Measurements from ENCODE around the gene YLPM1. TPM values are rescaled to one million over a fixed set of nuclear protein-coding genes. Genes with fewer than 3 reads are reported as not detected.

YLPM1 gene
- total and polyA plus RNA-seq, 10 of the 15 experiments (the other 5 are each of a cell fraction or from before 2014, with no cell fraction given), result 11.1 to 48.2 (median 18.0) TPM

DNA sequence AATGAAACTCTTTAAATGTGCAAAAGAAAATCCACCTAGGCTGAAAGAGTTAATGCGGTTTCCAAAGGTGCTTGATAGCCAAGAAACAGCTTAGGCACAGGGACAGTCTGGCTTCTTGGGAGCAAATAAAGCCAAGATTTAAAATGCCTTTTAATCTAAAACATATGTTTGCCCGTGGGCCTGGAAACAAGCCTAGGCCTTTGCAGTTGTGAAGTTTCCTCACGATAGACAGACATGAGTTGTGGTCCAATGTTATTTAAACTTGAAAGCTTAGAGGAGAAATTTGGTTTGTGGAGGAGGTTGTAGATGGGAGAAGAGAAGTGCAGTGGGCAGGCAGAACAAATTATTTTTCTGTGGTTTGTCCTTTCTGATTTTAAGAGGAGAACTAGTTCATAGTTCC, 83.1 kb downstream of the YLPM1 start:
- no peak overlapping the region for H3K4me2 ChIP-seq (ENCODE audit: control insufficient read depth, insufficient read depth)
- no TSS peak for BruUV-seq (replicated peaks)

More for the DNA sequence above, 83.1 kb downstream of the YLPM1 start:
- Histone ChIP-seq H3K27me3 (replicated peaks in 1 of 2; ENCODE audit: control insufficient read depth in 2 of 2, insufficient read depth in 2 of 2, low read length in 1 of 2) (no peaks in the 10 kb centered on the region), H3K4me3 (no peak overlapping the region), H3K27ac (ENCODE audit: control insufficient read depth, insufficient read depth) (no peak overlapping the region), H3K4me1 (ENCODE audit: control insufficient read depth, insufficient read depth, low read length) (peaks cover 6% of the 10 kb centered on the region), H3K9me3 (replicated peaks; ENCODE audit: control insufficient read depth, insufficient read depth, low read length) (no peaks in the 10 kb centered on the region), H2AFZ (ENCODE audit: control insufficient read depth, low read depth, low read length) (no peak overlapping the region), H4K20me1 (ENCODE audit: control insufficient read depth, insufficient read depth) (no peaks in the 10 kb centered on the region), H3K9ac (ENCODE audit: control insufficient read depth, insufficient read depth, low read length) (no peak overlapping the region), H3K36me3 (ENCODE audit: control insufficient read depth in 2 of 2, insufficient read depth in 2 of 2, low read length in 1 of 2) (no peaks in the 10 kb centered on the region; a peak in 1 of 4 replicates), H3K79me2 (ENCODE audit: control insufficient read depth, insufficient read depth, low read length) (no peaks in the 10 kb centered on the region)
- in situ Hi-C loops (cut with MboI), result no loop called here
- no peak for TF ChIP-seq WRNIP1 (IDR thresholded peaks at IDR 0.05; ENCODE audit: borderline replicate concordance, low read depth, low read length)
- no peak for TF ChIP-seq ELK1 (IDR thresholded peaks at IDR 0.05; ENCODE audit: low read depth, low read length)
- TF ChIP-seq SREBF1 (IDR thresholded peaks at IDR 0.05; ENCODE audit: low read length), result no peak
- no peak for TF ChIP-seq PAX5 (IDR thresholded peaks at IDR 0.05; ENCODE audit: borderline replicate concordance, low read depth, low read length)
- no peak for TF ChIP-seq SMARCA5 (IDR thresholded peaks at IDR 0.05)
- no peak for TF ChIP-seq NKRF (conservative IDR thresholded peaks at IDR 0.05)
- TF ChIP-seq, protein P1, sequence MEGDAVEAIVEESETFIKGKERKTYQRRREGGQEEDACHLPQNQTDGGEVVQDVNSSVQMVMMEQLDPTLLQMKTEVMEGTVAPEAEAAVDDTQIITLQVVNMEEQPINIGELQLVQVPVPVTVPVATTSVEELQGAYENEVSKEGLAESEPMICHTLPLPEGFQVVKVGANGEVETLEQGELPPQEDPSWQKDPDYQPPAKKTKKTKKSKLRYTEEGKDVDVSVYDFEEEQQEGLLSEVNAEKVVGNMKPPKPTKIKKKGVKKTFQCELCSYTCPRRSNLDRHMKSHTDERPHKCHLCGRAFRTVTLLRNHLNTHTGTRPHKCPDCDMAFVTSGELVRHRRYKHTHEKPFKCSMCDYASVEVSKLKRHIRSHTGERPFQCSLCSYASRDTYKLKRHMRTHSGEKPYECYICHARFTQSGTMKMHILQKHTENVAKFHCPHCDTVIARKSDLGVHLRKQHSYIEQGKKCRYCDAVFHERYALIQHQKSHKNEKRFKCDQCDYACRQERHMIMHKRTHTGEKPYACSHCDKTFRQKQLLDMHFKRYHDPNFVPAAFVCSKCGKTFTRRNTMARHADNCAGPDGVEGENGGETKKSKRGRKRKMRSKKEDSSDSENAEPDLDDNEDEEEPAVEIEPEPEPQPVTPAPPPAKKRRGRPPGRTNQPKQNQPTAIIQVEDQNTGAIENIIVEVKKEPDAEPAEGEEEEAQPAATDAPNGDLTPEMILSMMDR (IDR thresholded peaks at IDR 0.05 in 2 of 3, conservative IDR thresholded peaks at IDR 0.05 in 1 of 3; ENCODE audit: control insufficient read depth in 2 of 3, extremely low read depth in 1 of 3, insufficient read depth in 1 of 3, low read depth in 3 of 3, low read length in 3 of 3), result no peak
- no peak for TF ChIP-seq IKZF1 (conservative IDR thresholded peaks at IDR 0.05)
- no peak for TF ChIP-seq HDAC2 (IDR thresholded peaks at IDR 0.05)
- no peak for TF ChIP-seq RAD51 (IDR thresholded peaks at IDR 0.05)
- no peak for TF ChIP-seq ASH2L (IDR thresholded peaks at IDR 0.05; ENCODE audit: borderline replicate concordance, low read depth)
- TF ChIP-seq KDM1A (IDR thresholded peaks at IDR 0.05; ENCODE audit: borderline replicate concordance), result no peak
- TF ChIP-seq TBL1XR1 (IDR thresholded peaks at IDR 0.05; ENCODE audit: low read depth, low read length), result no peak
- no peak for TF ChIP-seq CEBPB (IDR thresholded peaks at IDR 0.05; ENCODE audit: borderline replicate concordance in 1 of 2, low read depth in 2 of 2, low read length in 2 of 2)
- TF ChIP-seq MXI1 (IDR thresholded peaks at IDR 0.05; ENCODE audit: low read depth, low read length), result no peak
- no peak for TF ChIP-seq PML (IDR thresholded peaks at IDR 0.05; ENCODE audit: low read length)
- no peak for TF ChIP-seq BCL11A (IDR thresholded peaks at IDR 0.05; ENCODE audit: low read depth, low read length)
- TF ChIP-seq POLR2AphosphoS2 (IDR thresholded peaks at IDR 0.05; ENCODE audit: low read depth, low read length), result no peak
- TF ChIP-seq RELB (IDR thresholded peaks at IDR 0.05; ENCODE audit: low read depth), result no peak
- intact Hi-C loops (cut with micrococcal nuclease; ENCODE audit: unreplicated experiment), result no loop called here
- ChIA-PET RAD21 (ENCODE audit: unreplicated experiment) (interaction anchor here (0.7 to 1.1 kb wide), 2 partner anchors 9 to 15 kb away, joined by 3 to 4 read pairs; no protein-coding TSS in a partner anchor), POLR2A (no interaction called here), CTCF (interaction anchor here (0.7 to 4.5 kb wide), 4 partner anchors 9 to 60 kb away, joined by 3 to 42 read pairs (median 4); no protein-coding TSS in a partner anchor), SMC1A (ENCODE audit: uncharacterized antibody, unreplicated experiment) (interaction anchor here (0.6 to 2.6 kb wide), 5 partner anchors 10 to 240 kb away, joined by 3 to 9 read pairs (median 3); no protein-coding TSS in a partner anchor)
- FAIRE-seq (no peak), DNase-seq (ENCODE audit: low read depth, low spot score) (no peak), ATAC-seq (no peak)
- 72% methylated on average over 3 of the region's 3 CpGs for WGBS (ENCODE audit: insufficient coverage, insufficient replicate concordance, low lambda C conversion rate, missing lambda C conversion rate)
